HG03039 (cell line): ENCODE measurements around the gene OTOS.

Experiments used
- ATAC-seq: cut with Tn5 transposase; IDR thresholded peaks from one replicate; pipeline ENCODE4 v1.9.1; 2021; ENCODE audit warnings: mild to moderate bottlenecking, moderate library complexity; ENCODE audit not compliant: unreplicated experiment

The OTOS gene

GRCh38 chr2:240168041-240168440 is 27.6 kb upstream of the OTOS start:
- ATAC-seq, result no peak

- no peak for ATAC-seq
Measured at GRCh38 chr2:240167588-240167880, 27.1 kb upstream of the OTOS start.

- ATAC-seq, result no peak
Measured at GRCh38 chr2:240166761-240167587, 26.5 kb upstream of the OTOS start.

- no peak for ATAC-seq
Measured at GRCh38 chr2:240166191-240166590, 25.7 kb upstream of the OTOS start.

- ATAC-seq, result no peak
Measured at GRCh38 chr2:240165661-240166060, 25.2 kb upstream of the OTOS start.

- no peak for ATAC-seq
Measured at GRCh38 chr2:240165034-240165433, 24.6 kb upstream of the OTOS start.

GRCh38 chr2:240164586-240164985 is 24.1 kb upstream of the OTOS start:
- no peak for ATAC-seq

- no peak for ATAC-seq
Measured at GRCh38 chr2:240163844-240164574, 23.6 kb upstream of the OTOS start.

GRCh38 chr2:240162939-240163714 is 22.7 kb upstream of the OTOS start:
- ATAC-seq, result no peak

GRCh38 chr2:240162531-240162930 is 22.1 kb upstream of the OTOS start:
- no peak for ATAC-seq

GRCh38 chr2:240162032-240162431 is 21.6 kb upstream of the OTOS start:
- ATAC-seq, result no peak

GRCh38 chr2:240161087-240161750 is 20.8 kb upstream of the OTOS start:
- no peak for ATAC-seq

- ATAC-seq, result no peak
Measured at GRCh38 chr2:240160291-240161086, 20.0 kb upstream of the OTOS start.

GRCh38 chr2:240159251-240159839 is 18.9 kb upstream of the OTOS start:
- no peak for ATAC-seq

- no peak for ATAC-seq
Measured at GRCh38 chr2:240157147-240157470, 16.7 kb upstream of the OTOS start.

- ATAC-seq, result no peak
Measured at GRCh38 chr2:240156435-240157146, 16.1 kb upstream of the OTOS start.

- ATAC-seq, result no peak
Measured at GRCh38 chr2:240155745-240156390, 15.4 kb upstream of the OTOS start.

GRCh38 chr2:240155048-240155744 is 14.7 kb upstream of the OTOS start:
- ATAC-seq, result no peak
